ENCODE results near the gene OR10G2.

- TF ChIP-seq, protein P1, sequence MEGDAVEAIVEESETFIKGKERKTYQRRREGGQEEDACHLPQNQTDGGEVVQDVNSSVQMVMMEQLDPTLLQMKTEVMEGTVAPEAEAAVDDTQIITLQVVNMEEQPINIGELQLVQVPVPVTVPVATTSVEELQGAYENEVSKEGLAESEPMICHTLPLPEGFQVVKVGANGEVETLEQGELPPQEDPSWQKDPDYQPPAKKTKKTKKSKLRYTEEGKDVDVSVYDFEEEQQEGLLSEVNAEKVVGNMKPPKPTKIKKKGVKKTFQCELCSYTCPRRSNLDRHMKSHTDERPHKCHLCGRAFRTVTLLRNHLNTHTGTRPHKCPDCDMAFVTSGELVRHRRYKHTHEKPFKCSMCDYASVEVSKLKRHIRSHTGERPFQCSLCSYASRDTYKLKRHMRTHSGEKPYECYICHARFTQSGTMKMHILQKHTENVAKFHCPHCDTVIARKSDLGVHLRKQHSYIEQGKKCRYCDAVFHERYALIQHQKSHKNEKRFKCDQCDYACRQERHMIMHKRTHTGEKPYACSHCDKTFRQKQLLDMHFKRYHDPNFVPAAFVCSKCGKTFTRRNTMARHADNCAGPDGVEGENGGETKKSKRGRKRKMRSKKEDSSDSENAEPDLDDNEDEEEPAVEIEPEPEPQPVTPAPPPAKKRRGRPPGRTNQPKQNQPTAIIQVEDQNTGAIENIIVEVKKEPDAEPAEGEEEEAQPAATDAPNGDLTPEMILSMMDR (IDR thresholded peaks at IDR 0.05; ENCODE audit: low read depth, low read length): no peak
- TF ChIP-seq, protein P2, sequence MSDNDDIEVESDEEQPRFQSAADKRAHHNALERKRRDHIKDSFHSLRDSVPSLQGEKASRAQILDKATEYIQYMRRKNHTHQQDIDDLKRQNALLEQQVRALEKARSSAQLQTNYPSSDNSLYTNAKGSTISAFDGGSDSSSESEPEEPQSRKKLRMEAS (IDR thresholded peaks at IDR 0.05; ENCODE audit: low read depth, low read length): no peak
Observed at GRCh38 chr14:21612324-21612723, 22.4 kb downstream of the OR10G2 start.
